ENCODE measurements around the gene CIART. TPM values are rescaled to one million over a fixed set of nuclear protein-coding genes. Genes with fewer than 3 reads are reported as not detected.

Gene CIART
- polyA plus RNA-seq, 1 experiment: 9.4 TPM

DNA sequence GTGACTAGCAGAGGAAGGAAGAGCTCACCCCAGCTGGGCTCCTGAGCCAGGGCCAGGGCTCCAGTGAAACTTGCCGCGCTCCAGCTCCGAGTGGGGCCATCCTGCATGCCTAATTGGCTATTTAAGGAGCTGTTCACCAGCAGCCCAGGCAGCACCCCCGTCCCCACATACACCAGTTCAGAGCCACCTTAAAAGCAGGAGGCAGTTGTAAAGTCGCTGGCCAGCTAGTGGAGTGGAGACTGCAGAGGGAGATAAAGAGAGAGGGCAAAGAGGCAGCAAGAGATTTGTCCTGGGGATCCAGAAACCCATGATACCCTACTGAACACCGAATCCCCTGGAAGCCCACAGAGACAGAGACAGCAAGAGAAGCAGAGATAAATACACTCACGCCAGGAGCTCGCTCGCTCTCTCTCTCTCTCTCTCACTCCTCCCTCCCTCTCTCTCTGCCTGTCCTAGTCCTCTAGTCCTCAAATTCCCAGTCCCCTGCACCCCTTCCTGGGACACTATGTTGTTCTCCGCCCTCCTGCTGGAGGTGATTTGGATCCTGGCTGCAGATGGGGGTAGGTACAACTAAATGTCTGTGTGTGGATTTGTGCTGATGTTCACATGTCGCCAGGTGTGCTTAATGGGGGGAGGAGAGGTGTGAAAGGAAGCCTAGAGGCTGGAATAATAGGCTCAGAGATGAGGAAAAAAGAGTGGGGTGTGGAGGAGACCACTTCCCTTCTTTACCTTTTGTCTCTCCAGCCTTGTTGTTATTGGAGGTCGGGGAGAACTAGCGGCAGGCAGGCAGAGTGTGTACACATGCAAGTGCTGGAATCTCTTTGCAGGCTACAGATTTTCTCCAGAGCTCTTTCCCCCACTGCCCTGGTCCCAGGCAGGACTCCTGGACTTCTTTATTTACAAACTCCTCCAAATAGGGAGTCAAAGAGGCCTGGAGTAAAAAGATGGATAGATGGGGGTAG lies 24.4 kb upstream of the CIART start, which contains the start of gene CA14:
TSS of gene CA14 (plus strand) at position 151 of the 962 bp plus-strand sequence. CDS start at position 506, 355 bp downstream.
- ChIA-PET POLR2A (interaction anchor here (0.5 to 1.1 kb wide), 2 partner anchors 14 to 22 kb away, joined by 3 to 4 read pairs; partner anchors contain the start of gene C1orf54), CTCF (interaction anchor here (0.8 to 7.7 kb wide), 3 partner anchors 13 to 71 kb away, joined by 3 to 165 read pairs (median 118); partner anchors contain the start of genes APH1A and C1orf54)
- no peak within 1 kb of the TSS for H3K4me3 ChIP-seq (ENCODE audit: low read depth, low read length)
- TF ChIP-seq, protein P1, sequence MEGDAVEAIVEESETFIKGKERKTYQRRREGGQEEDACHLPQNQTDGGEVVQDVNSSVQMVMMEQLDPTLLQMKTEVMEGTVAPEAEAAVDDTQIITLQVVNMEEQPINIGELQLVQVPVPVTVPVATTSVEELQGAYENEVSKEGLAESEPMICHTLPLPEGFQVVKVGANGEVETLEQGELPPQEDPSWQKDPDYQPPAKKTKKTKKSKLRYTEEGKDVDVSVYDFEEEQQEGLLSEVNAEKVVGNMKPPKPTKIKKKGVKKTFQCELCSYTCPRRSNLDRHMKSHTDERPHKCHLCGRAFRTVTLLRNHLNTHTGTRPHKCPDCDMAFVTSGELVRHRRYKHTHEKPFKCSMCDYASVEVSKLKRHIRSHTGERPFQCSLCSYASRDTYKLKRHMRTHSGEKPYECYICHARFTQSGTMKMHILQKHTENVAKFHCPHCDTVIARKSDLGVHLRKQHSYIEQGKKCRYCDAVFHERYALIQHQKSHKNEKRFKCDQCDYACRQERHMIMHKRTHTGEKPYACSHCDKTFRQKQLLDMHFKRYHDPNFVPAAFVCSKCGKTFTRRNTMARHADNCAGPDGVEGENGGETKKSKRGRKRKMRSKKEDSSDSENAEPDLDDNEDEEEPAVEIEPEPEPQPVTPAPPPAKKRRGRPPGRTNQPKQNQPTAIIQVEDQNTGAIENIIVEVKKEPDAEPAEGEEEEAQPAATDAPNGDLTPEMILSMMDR (IDR thresholded peaks at IDR 0.05; ENCODE audit: low read depth, low read length): no peak
- H3K27ac ChIP-seq (ENCODE audit: low read depth, low read length): no peak within 1 kb of the TSS
- no peaks in the 10 kb centered on the region for H3K9me3 ChIP-seq (ENCODE audit: control insufficient read depth, insufficient read depth, low read length)
- peaks cover 5% of the 10 kb centered on the region for H3K27me3 ChIP-seq (ENCODE audit: control insufficient read depth, insufficient read depth, low read length)
- DNase-seq (ENCODE audit: low read depth, low spot score): no peak

DNA sequence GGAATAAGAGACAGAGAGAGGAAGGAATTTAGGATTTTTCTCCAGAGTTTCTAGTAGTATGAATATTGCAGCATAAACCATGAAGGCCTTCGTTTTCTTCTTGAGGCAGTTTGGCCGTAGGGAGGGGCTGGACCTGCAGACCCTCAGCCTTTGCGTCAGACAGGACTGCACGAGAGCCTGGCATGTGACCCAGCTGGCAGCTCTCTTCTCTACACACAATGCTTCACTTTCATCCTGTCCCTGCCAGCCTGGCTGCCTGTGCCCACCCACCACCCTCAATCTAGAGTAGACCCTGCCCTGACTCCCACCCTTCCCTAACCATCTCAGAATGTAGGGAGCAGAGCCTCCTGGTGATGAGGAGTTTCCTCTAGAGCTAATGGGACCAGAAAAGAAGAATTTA lies 23.1 kb upstream of the CIART start:
- ChIA-PET POLR2A (no interaction called here), CTCF (interaction anchor here (6.0 to 7.7 kb wide), 2 partner anchors 11 to 19 kb away, joined by 118 to 165 read pairs; partner anchors contain the start of genes APH1A and C1orf54)

GRCh38 chr1:150259758-150260669 lies 22.3 kb upstream of the CIART start:
- H3K27me3 ChIP-seq (ENCODE audit: control insufficient read depth, insufficient read depth, low read length): peaks cover 5% of the 10 kb centered on the region
- no peaks in the 10 kb centered on the region for H3K9me3 ChIP-seq (ENCODE audit: control insufficient read depth, insufficient read depth, low read length)
- H3K4me3 ChIP-seq (ENCODE audit: low read depth, low read length): no peak overlapping the region; the same call in 1 of the 2 replicates
- no peak for DNase-seq (ENCODE audit: low read depth, low spot score)
- ChIA-PET POLR2A (interaction anchor here (0.7 to 1.2 kb wide), 2 partner anchors 13 to 616 kb away, joined by 3 to 5 read pairs; partner anchors contain the start of gene ARNT), CTCF (interaction anchor here (2.1 to 7.7 kb wide), 2 partner anchors 11 to 22 kb away, joined by 5 to 118 read pairs; partner anchors contain the start of genes APH1A and C1orf54)
- H3K27ac ChIP-seq (ENCODE audit: low read depth, low read length): no peak overlapping the region
- TF ChIP-seq, protein P1 (IDR thresholded peaks at IDR 0.05; ENCODE audit: low read depth, low read length): no peak

More for the DNA sequence above, 23.1 kb upstream of the CIART start:
- no peak overlapping the region for H3K4me3 ChIP-seq (ENCODE audit: low read depth, low read length)
- no peaks in the 10 kb centered on the region for H3K9me3 ChIP-seq (ENCODE audit: control insufficient read depth, insufficient read depth, low read length)
- DNase-seq (ENCODE audit: low read depth, low spot score): no peak
- H3K27ac ChIP-seq (ENCODE audit: low read depth, low read length): no peak overlapping the region
- H3K27me3 ChIP-seq (ENCODE audit: control insufficient read depth, insufficient read depth, low read length): peaks cover 5% of the 10 kb centered on the region
- TF ChIP-seq, protein P1 (IDR thresholded peaks at IDR 0.05; ENCODE audit: low read depth, low read length): no peak

DNA sequence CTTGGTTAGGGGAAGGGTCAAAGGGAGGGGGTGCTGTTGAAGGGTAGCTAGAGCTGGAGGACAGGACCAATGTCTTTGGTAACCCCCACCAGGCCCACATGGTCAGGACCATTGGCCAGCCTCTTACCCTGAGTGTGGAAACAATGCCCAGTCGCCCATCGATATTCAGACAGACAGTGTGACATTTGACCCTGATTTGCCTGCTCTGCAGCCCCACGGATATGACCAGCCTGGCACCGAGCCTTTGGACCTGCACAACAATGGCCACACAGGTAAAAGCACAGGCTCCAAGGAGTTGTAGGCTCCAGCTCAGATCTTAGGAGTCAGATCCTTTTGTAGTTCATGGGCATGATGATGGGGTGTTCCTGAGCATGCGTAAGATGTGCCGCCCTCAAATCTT lies 21.0 kb upstream of the CIART start:
- DNase-seq (ENCODE audit: low read depth, low spot score): no peak
- Histone ChIP-seq H3K9me3 (ENCODE audit: control insufficient read depth, insufficient read depth, low read length) (no peaks in the 10 kb centered on the region), H3K27ac (ENCODE audit: low read depth, low read length) (no peak overlapping the region), H3K27me3 (ENCODE audit: control insufficient read depth, insufficient read depth, low read length) (peaks cover 5% of the 10 kb centered on the region), H3K4me3 (ENCODE audit: low read depth, low read length) (no peak overlapping the region)
- ChIA-PET CTCF (interaction anchor here (0.5 to 2.1 kb wide), 2 partner anchors 20 to 576 kb away, joined by 3 to 5 read pairs; no protein-coding TSS in a partner anchor), POLR2A (no interaction called here)
- TF ChIP-seq, protein P1 (IDR thresholded peaks at IDR 0.05; ENCODE audit: low read depth, low read length): no peak

Data from AG04450 (cell line).